Activated naive CD8-positive, alpha-beta T cell treated with anti-CD3 and anti-CD28 coated beads for 36 hours (primary cell): ENCODE data around the gene RALGAPA2. TPM values are rescaled to one million over a fixed set of nuclear protein-coding genes. Genes with fewer than 3 reads are reported as not detected.

Source experiments
- DNase-seq: peaks from one replicate; pipeline ENCODE4 v3.0.0; 2021
- H3K27ac Mint-ChIP-seq: one replicate; pipeline ENCODE4 v1.8.0; 2022; ENCODE audit warnings: mild to moderate bottlenecking, moderate library complexity, mixed read lengths
- H3K27me3 Mint-ChIP-seq: one replicate; pipeline ENCODE4 v1.8.0; 2022; ENCODE audit warnings: mild to moderate bottlenecking, mixed read lengths
- H3K36me3 Mint-ChIP-seq: one replicate; pipeline ENCODE4 v1.8.0; 2021; ENCODE audit warnings: mild to moderate bottlenecking, mixed read lengths
- H3K4me1 Mint-ChIP-seq: one replicate; pipeline ENCODE4 v1.8.0; 2021; ENCODE audit warnings: mixed read lengths
- H3K4me3 Mint-ChIP-seq: one replicate; pipeline ENCODE4 v1.8.0; 2022; ENCODE audit warnings: mild to moderate bottlenecking, moderate library complexity, mixed read lengths
- H3K9me3 Mint-ChIP-seq: one replicate; pipeline ENCODE4 v1.8.0; 2022; ENCODE audit warnings: mixed read lengths
- total RNA-seq, 2 experiments: library from RNA; stranded (reverse); gene quantifications; one replicate each; pipeline ENCODE4 v1.2.3, GENCODE V29; 2021

Gene RALGAPA2
- total RNA-seq, 2 experiments from 2014 or later: 14.7 to 15.6 TPM

- no peak overlapping the region for H3K4me3 Mint-ChIP-seq
- no peak overlapping the region for H3K27ac Mint-ChIP-seq
- H3K9me3 Mint-ChIP-seq: no peaks in the 10 kb centered on the region
- H3K4me1 Mint-ChIP-seq: no peaks in the 10 kb centered on the region
- DNase-seq: no peak
- peaks cover 3% of the 10 kb centered on the region for H3K36me3 Mint-ChIP-seq
- no peaks in the 10 kb centered on the region for H3K27me3 Mint-ChIP-seq
Measured at GRCh38 chr20:20567712-20568111, 144.7 kb downstream of the RALGAPA2 start.

GRCh38 chr20:20566516-20566915 lies 145.9 kb downstream of the RALGAPA2 start:
- Mint-ChIP-seq H3K9me3 (no peaks in the 10 kb centered on the region), H3K27ac (no peak overlapping the region), H3K27me3 (no peaks in the 10 kb centered on the region), H3K36me3 (peaks cover 4% of the 10 kb centered on the region), H3K4me3 (no peak overlapping the region), H3K4me1 (peaks cover 3% of the 10 kb centered on the region)
- no peak for DNase-seq

GRCh38 chr20:20564279-20564678 lies 148.2 kb downstream of the RALGAPA2 start:
- Mint-ChIP-seq H3K27ac (no peak overlapping the region), H3K27me3 (no peaks in the 10 kb centered on the region), H3K36me3 (peaks cover 8% of the 10 kb centered on the region), H3K4me3 (no peak overlapping the region), H3K9me3 (no peaks in the 10 kb centered on the region), H3K4me1 (peaks cover 5% of the 10 kb centered on the region)
- no peak for DNase-seq

- Mint-ChIP-seq H3K36me3 (peaks cover 14% of the 10 kb centered on the region), H3K9me3 (no peaks in the 10 kb centered on the region), H3K4me1 (peaks cover 5% of the 10 kb centered on the region), H3K27me3 (no peaks in the 10 kb centered on the region), H3K4me3 (no peak overlapping the region), H3K27ac (no peak overlapping the region)
- no peak for DNase-seq
Measured at GRCh38 chr20:20562507-20562906, 149.9 kb downstream of the RALGAPA2 start.

DNA sequence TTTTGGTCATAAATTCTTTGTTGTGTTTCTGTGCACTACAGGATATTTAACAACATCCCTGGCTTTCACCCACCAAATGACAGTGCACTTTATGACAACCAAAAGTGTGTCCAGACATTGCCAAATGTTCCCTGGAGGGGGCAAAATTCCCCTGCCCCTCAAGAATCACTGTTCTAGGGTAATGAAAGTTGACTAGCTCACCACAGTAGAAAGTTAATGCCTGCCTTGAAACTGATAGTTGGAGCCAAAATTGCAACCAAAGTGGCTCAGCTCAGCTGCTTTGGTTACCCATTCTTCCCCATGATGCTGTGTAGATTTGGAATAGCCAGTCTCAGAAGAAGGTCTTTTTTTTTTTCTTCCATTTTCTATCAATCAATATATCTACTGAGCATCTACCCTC lies 150.6 kb downstream of the RALGAPA2 start:
- Mint-ChIP-seq H3K36me3 (peaks cover 16% of the 10 kb centered on the region), H3K27me3 (no peaks in the 10 kb centered on the region), H3K27ac (no peak overlapping the region), H3K4me1 (peaks cover 5% of the 10 kb centered on the region), H3K9me3 (no peaks in the 10 kb centered on the region), H3K4me3 (no peak overlapping the region)
- no peak for DNase-seq

DNA sequence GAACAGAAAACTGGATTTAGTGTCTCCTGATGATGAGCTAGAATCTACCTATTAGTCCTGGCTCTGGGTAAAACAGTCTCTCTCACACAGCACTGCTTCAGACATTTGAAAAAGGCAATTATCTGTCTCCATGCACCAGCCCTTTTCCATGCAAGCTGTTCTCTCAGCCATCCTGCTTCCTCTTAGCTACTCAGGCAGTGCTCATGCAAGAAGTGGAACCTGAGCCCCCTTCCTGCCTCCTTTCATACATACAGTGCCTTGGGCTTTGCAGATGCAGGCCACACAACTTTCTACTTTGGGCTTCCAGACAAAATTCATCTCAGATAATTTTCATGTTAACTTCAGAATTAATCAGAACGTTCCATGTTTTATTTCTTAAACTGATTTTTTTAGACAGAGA lies 151.3 kb downstream of the RALGAPA2 start:
- Mint-ChIP-seq H3K9me3 (no peaks in the 10 kb centered on the region), H3K4me3 (no peak overlapping the region), H3K27ac (no peak overlapping the region), H3K27me3 (no peaks in the 10 kb centered on the region), H3K36me3 (peaks cover 22% of the 10 kb centered on the region), H3K4me1 (peaks cover 5% of the 10 kb centered on the region)
- DNase-seq: no peak

GRCh38 chr20:20557406-20557805 lies 155.0 kb downstream of the RALGAPA2 start:
- no peak overlapping the region for H3K27ac Mint-ChIP-seq
- peaks cover 5% of the 10 kb centered on the region for H3K4me1 Mint-ChIP-seq
- H3K9me3 Mint-ChIP-seq: no peaks in the 10 kb centered on the region
- DNase-seq: no peak
- H3K36me3 Mint-ChIP-seq: peaks cover 36% of the 10 kb centered on the region
- H3K27me3 Mint-ChIP-seq: no peaks in the 10 kb centered on the region
- H3K4me3 Mint-ChIP-seq: no peak overlapping the region

DNA sequence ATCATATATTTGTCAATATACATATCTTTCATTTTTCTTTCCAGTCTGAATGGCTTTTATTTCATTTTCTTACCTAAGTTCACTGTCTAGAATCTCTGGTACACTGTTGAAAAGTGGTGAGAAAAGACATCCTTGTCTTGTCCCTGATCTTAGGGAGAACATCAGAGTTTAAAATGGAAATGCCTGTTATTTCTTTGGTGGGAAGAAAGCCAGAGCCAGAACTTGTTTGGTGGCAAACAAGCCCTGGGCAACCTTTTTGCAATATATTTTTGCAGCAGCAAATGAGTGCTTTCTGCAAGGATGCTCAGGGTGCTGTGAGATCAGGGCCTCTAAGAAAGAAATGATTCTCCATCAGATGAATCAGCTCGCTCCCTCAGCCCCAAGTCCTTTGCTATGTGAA lies 156.6 kb downstream of the RALGAPA2 start:
- peaks cover 34% of the 10 kb centered on the region for H3K36me3 Mint-ChIP-seq
- no peak for DNase-seq
- H3K9me3 Mint-ChIP-seq: no peaks in the 10 kb centered on the region
- no peak overlapping the region for H3K4me3 Mint-ChIP-seq
- H3K27ac Mint-ChIP-seq: no peak overlapping the region
- no peaks in the 10 kb centered on the region for H3K4me1 Mint-ChIP-seq
- no peaks in the 10 kb centered on the region for H3K27me3 Mint-ChIP-seq

- no peak for DNase-seq
- no peaks in the 10 kb centered on the region for H3K9me3 Mint-ChIP-seq
- no peak overlapping the region for H3K4me3 Mint-ChIP-seq
- H3K27me3 Mint-ChIP-seq: no peaks in the 10 kb centered on the region
- peaks cover 4% of the 10 kb centered on the region for H3K4me1 Mint-ChIP-seq
- H3K36me3 Mint-ChIP-seq: peaks cover 31% of the 10 kb centered on the region
- H3K27ac Mint-ChIP-seq: no peak overlapping the region
Measured at GRCh38 chr20:20554951-20555350, 157.5 kb downstream of the RALGAPA2 start.

- peaks cover 25% of the 10 kb centered on the region for H3K36me3 Mint-ChIP-seq
- H3K4me1 Mint-ChIP-seq: peaks cover 8% of the 10 kb centered on the region
- H3K4me3 Mint-ChIP-seq: no peak overlapping the region
- no peak overlapping the region for H3K27ac Mint-ChIP-seq
- H3K9me3 Mint-ChIP-seq: no peaks in the 10 kb centered on the region
- no peak for DNase-seq
- no peaks in the 10 kb centered on the region for H3K27me3 Mint-ChIP-seq
Measured at GRCh38 chr20:20553541-20553940, 158.9 kb downstream of the RALGAPA2 start.

- H3K4me3 Mint-ChIP-seq: no peak overlapping the region
- no peaks in the 10 kb centered on the region for H3K27me3 Mint-ChIP-seq
- peaks cover 20% of the 10 kb centered on the region for H3K4me1 Mint-ChIP-seq
- no peak for DNase-seq
- H3K27ac Mint-ChIP-seq: no peak overlapping the region
- peaks cover 22% of the 10 kb centered on the region for H3K36me3 Mint-ChIP-seq
- no peaks in the 10 kb centered on the region for H3K9me3 Mint-ChIP-seq
Measured at GRCh38 chr20:20552076-20552475, 160.4 kb downstream of the RALGAPA2 start.

DNA sequence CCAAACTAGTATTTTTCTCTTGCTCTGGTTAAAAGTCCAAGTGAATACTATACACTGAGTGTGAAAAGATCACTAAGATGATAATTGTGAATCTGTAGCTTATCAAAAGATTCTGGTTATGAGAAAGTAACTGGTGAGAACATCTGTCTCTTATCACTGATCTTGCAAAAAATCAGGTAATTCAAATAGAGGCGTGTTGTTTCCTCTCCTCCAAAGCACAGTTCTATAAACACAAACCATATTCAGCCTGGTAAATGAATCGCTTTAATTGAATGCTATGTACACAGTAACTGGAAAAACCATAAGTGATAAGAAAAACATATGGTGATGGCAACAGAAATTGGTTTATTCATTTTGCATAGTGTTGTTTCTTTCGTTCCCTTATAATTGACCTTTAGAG lies 161.0 kb downstream of the RALGAPA2 start:
- peaks cover 20% of the 10 kb centered on the region for H3K36me3 Mint-ChIP-seq
- no peak for DNase-seq
- H3K27me3 Mint-ChIP-seq: no peaks in the 10 kb centered on the region
- H3K27ac Mint-ChIP-seq: no peak overlapping the region
- no peaks in the 10 kb centered on the region for H3K9me3 Mint-ChIP-seq
- peaks cover 23% of the 10 kb centered on the region for H3K4me1 Mint-ChIP-seq
- no peak overlapping the region for H3K4me3 Mint-ChIP-seq

DNA sequence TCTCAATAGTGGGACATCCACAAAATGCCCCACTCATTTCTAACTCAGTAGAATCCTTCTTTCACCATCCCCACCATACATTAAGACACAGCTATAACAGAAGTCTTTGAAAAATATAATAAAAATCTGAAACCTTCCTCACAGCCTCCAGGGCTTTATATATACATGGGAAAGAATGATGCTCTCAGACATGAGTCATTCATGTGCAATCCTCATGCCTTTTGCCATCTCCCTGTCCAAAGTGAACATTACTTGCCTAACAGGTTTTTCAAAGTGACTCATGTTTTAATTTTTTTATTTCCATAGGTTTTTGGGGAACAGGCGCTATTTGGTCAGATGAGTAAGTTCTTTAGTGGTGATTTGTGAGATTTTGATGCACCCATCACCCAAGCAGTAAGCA lies 162.7 kb downstream of the RALGAPA2 start:
- Mint-ChIP-seq H3K36me3 (peaks cover 10% of the 10 kb centered on the region), H3K27me3 (no peaks in the 10 kb centered on the region), H3K27ac (no peak overlapping the region), H3K9me3 (no peaks in the 10 kb centered on the region), H3K4me1 (peaks cover 25% of the 10 kb centered on the region), H3K4me3 (no peak overlapping the region)
- no peak for DNase-seq

GRCh38 chr20:20549267-20549612 lies 163.2 kb downstream of the RALGAPA2 start:
- no peak for DNase-seq

GRCh38 chr20:20548527-20549266 lies 163.7 kb downstream of the RALGAPA2 start:
- H3K27me3 Mint-ChIP-seq: no peaks in the 10 kb centered on the region
- no peak for DNase-seq
- peaks cover 25% of the 10 kb centered on the region for H3K4me1 Mint-ChIP-seq
- no peak overlapping the region for H3K4me3 Mint-ChIP-seq
- no peak overlapping the region for H3K27ac Mint-ChIP-seq
- H3K9me3 Mint-ChIP-seq: no peaks in the 10 kb centered on the region
- peaks cover 19% of the 10 kb centered on the region for H3K36me3 Mint-ChIP-seq

More at GRCh38 chr20:20549267-20549612, 163.2 kb downstream of the RALGAPA2 start:
- Mint-ChIP-seq H3K36me3 (peaks cover 14% of the 10 kb centered on the region), H3K4me3 (no peak overlapping the region), H3K27ac (no peak overlapping the region), H3K4me1 (peaks cover 25% of the 10 kb centered on the region), H3K27me3 (no peaks in the 10 kb centered on the region), H3K9me3 (no peaks in the 10 kb centered on the region)

DNA sequence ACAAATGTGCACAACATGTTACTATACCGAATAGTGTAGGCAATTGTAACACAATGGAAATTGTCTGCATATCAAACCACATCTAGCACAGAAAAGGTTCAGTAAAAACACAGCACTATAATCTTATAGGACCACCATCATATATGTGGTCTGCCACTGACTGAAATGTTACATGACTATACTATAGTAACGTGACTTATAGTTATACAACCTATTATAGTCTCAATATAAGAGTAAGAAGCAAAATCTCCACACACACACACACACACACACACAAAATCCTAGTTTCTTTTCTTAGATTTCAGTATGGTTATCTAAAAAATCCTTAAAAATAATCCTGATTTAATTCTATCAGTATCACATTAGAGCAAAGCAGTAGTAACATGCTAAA lies 164.6 kb downstream of the RALGAPA2 start:
- Mint-ChIP-seq H3K27ac (no peak overlapping the region), H3K27me3 (no peaks in the 10 kb centered on the region), H3K4me3 (no peak overlapping the region), H3K36me3 (peaks cover 24% of the 10 kb centered on the region), H3K4me1 (peaks cover 25% of the 10 kb centered on the region), H3K9me3 (peaks cover 2% of the 10 kb centered on the region)
- no peak for DNase-seq
